SK-N-SH treated with all-trans-retinoic acid at 6 μM for 48 hours (cell line): ENCODE data around the gene EEF1E1.

Source experiments
- ATAC-seq: fragments of 200-7000 bp; cut with Tn5 transposase; 3 replicates; pipeline ENCODE4 v1.9.1; 2020; ENCODE audit warnings: mild to moderate bottlenecking, moderate library complexity
- BACH2 ChIP-seq: fragments of 250-450 bp; sonication (Bioruptor Pico); IDR thresholded peaks from 2 replicates; pipeline ENCODE4 v1.9.0; 2021; ENCODE audit warnings: mild to moderate bottlenecking, borderline replicate concordance
- CREB5 ChIP-seq: fragments of 250-450 bp; sonication (Bioruptor Pico); IDR thresholded peaks from 2 replicates; pipeline ENCODE4 v1.5.1; 2020; ENCODE audit warnings: low read depth, mild to moderate bottlenecking, moderate library complexity
- CSDC2 ChIP-seq: fragments of 250-450 bp; sonication (Bioruptor Pico); IDR thresholded peaks from 2 replicates; pipeline ENCODE4 v1.5.0; 2020; ENCODE audit warnings: mild to moderate bottlenecking, moderate library complexity
- CSRNP3 ChIP-seq: fragments of 250-450 bp; sonication (Bioruptor Pico); IDR thresholded peaks from 2 replicates; pipeline ENCODE4 v1.5.1; 2021; ENCODE audit warnings: mild to moderate bottlenecking, moderate library complexity
- ESRRG ChIP-seq: fragments of 250-450 bp; sonication (Bioruptor Pico); IDR thresholded peaks from 2 replicates; pipeline ENCODE4 v1.6.1; 2021; ENCODE audit warnings: mild to moderate bottlenecking
- GLIS3 ChIP-seq: fragments of 250-450 bp; sonication (Bioruptor Pico); IDR thresholded peaks from 2 replicates; pipeline ENCODE4 v1.5.0; 2020; ENCODE audit warnings: mild to moderate bottlenecking, moderate library complexity
- ISL1 ChIP-seq: fragments of 250-450 bp; sonication (Bioruptor Pico); IDR thresholded peaks from 2 replicates; pipeline ENCODE4 v2.1.2; 2022; ENCODE audit warnings: mild to moderate bottlenecking, moderate library complexity
- PATZ1 ChIP-seq: fragments of 250-450 bp; sonication (Bioruptor Pico); IDR thresholded peaks from 2 replicates; pipeline ENCODE4 v1.8.0; 2020; ENCODE audit warnings: mild to moderate bottlenecking, moderate library complexity, borderline replicate concordance
- POU6F1 ChIP-seq: fragments of 250-450 bp; sonication (Bioruptor Pico); IDR thresholded peaks from 2 replicates; pipeline ENCODE4 v1.8.0; 2021; ENCODE audit warnings: low read depth, mild to moderate bottlenecking, moderate library complexity, borderline replicate concordance
- PPARA ChIP-seq: fragments of 250-450 bp; sonication (Bioruptor Pico); IDR thresholded peaks from 2 replicates; pipeline ENCODE4 v1.5.0; 2020; ENCODE audit warnings: mild to moderate bottlenecking, borderline replicate concordance
- RARB ChIP-seq: fragments of 250-450 bp; sonication (Bioruptor Pico); IDR thresholded peaks from 2 replicates; pipeline ENCODE4 v1.8.0; 2021; ENCODE audit warnings: mild to moderate bottlenecking, moderate library complexity
- SNAI2 ChIP-seq: fragments of 250-450 bp; sonication (Bioruptor Pico); IDR thresholded peaks from 2 replicates; pipeline ENCODE4 v1.5.0; 2020; ENCODE audit warnings: mild to moderate bottlenecking, moderate library complexity
- TCF4 ChIP-seq: fragments of 250-450 bp; sonication (Bioruptor Pico); IDR thresholded peaks from 2 replicates; pipeline ENCODE4 v1.8.0; 2021; ENCODE audit warnings: mild to moderate bottlenecking, moderate library complexity, borderline replicate concordance
- TSHZ2 ChIP-seq: fragments of 250-450 bp; sonication (Bioruptor Pico); IDR thresholded peaks from 2 replicates; pipeline ENCODE4 v1.5.0; 2020; ENCODE audit warnings: mild to moderate bottlenecking, moderate library complexity
- ZC3H10 ChIP-seq: fragments of 250-450 bp; sonication (Bioruptor Pico); IDR thresholded peaks from 2 replicates; pipeline ENCODE4 v1.5.1; 2021; ENCODE audit warnings: mild to moderate bottlenecking, moderate library complexity
- ZFP3 ChIP-seq: fragments of 250-450 bp; sonication (Bioruptor Pico); IDR thresholded peaks from 2 replicates; pipeline ENCODE4 v1.5.0; 2020; ENCODE audit warnings: mild to moderate bottlenecking, moderate library complexity
- ZFP30 ChIP-seq: fragments of 450-650 bp; formaldehyde crosslinking; IDR thresholded peaks from 2 replicates; pipeline ENCODE4 v1.5.0; 2022; ENCODE audit warnings: mild to moderate bottlenecking, moderate library complexity
- ZNF565 ChIP-seq: fragments of 450-650 bp; formaldehyde crosslinking; conservative IDR thresholded peaks from 2 replicates; pipeline ENCODE4 v1.5.0; 2020; ENCODE audit warnings: low read depth, mild to moderate bottlenecking, moderate library complexity
- ZNF70 ChIP-seq: fragments of 450-650 bp; formaldehyde crosslinking; IDR thresholded peaks from 2 replicates; pipeline ENCODE4 v1.5.0; 2020; ENCODE audit warnings: mild to moderate bottlenecking, moderate library complexity
- ZNF8 ChIP-seq: fragments of 450-650 bp; formaldehyde crosslinking; IDR thresholded peaks from 2 replicates; pipeline ENCODE4 v1.5.0; 2020; ENCODE audit warnings: mild to moderate bottlenecking, moderate library complexity

The EEF1E1 gene

GRCh38 chr6:8110117-8110721 lies 7.9 kb upstream of the EEF1E1 start:
- TF ChIP-seq CREB5 = no peak
- TF ChIP-seq SNAI2 = no peak
- TF ChIP-seq RARB (CRISPR knock-in tag) = no peak
- no peak for TF ChIP-seq BACH2 (CRISPR knock-in tag)
- TF ChIP-seq ZNF8 = no peak
- TF ChIP-seq PATZ1 (CRISPR knock-in tag) = no peak
- TF ChIP-seq POU6F1 = no peak
- TF ChIP-seq PPARA (CRISPR knock-in tag) = no peak
- no peak for TF ChIP-seq ESRRG (CRISPR knock-in tag)
- no peak for TF ChIP-seq ZC3H10
- no peak for TF ChIP-seq ZNF70 (CRISPR knock-in tag)
- TF ChIP-seq ISL1 = no peak
- no peak for TF ChIP-seq ZNF565 (CRISPR knock-in tag)
- TF ChIP-seq ZFP30 (CRISPR knock-in tag) = no peak

GRCh38 chr6:8108759-8109539 lies 6.6 kb upstream of the EEF1E1 start:
- no peak for TF ChIP-seq ZFP30 (CRISPR knock-in tag)
- TF ChIP-seq PPARA (CRISPR knock-in tag) = no peak
- TF ChIP-seq TCF4 (CRISPR knock-in tag) = no peak
- no peak for TF ChIP-seq ZFP3 (CRISPR knock-in tag)
- TF ChIP-seq ZNF70 (CRISPR knock-in tag) = no peak
- TF ChIP-seq ZNF565 (CRISPR knock-in tag) = no peak
- TF ChIP-seq GLIS3 (CRISPR knock-in tag) = no peak
- TF ChIP-seq CSDC2 = no peak
- TF ChIP-seq RARB (CRISPR knock-in tag) = no peak
- TF ChIP-seq CSRNP3 (CRISPR knock-in tag) = no peak
- no peak for TF ChIP-seq BACH2 (CRISPR knock-in tag)
- no peak for TF ChIP-seq POU6F1
- TF ChIP-seq ZC3H10 = no peak
- no peak for TF ChIP-seq ISL1
- TF ChIP-seq PATZ1 (CRISPR knock-in tag) = no peak
- no peak for TF ChIP-seq TSHZ2 (CRISPR knock-in tag)
- TF ChIP-seq, all 23 proteins: peak for 0
- ATAC-seq = peak; percentile 40; the same call in 2 of the 3 replicates

More at GRCh38 chr6:8110117-8110721, 7.9 kb upstream of the EEF1E1 start:
- ATAC-seq = no peak
